CD4-positive, alpha-beta T cell treated with Interleukin-6 for 4 hours (primary cell): ENCODE results near the gene ALKBH5.

Experiments
- DNase-seq: peaks from one replicate; pipeline ENCODE4 v3.0.0-alpha.2; 2020; ENCODE audit warnings: mixed read lengths

The ALKBH5 gene

GRCh38 chr17:18183334-18184142, at the start of gene ALKBH5:
TSS of gene ALKBH5 (plus strand) at chr17:18183828. CDS start at chr17:18184244, 416 bp downstream.
- peak; percentile 96 for DNase-seq

GRCh38 chr17:18136357-18136756, 47.3 kb upstream of the ALKBH5 start:
- no peak for DNase-seq

- DNase-seq = no peak
These were observed 45.4 kb upstream of the ALKBH5 start for GRCh38 chr17:18138065-18138749.

- no peak for DNase-seq
These were observed 44.5 kb upstream of the ALKBH5 start for GRCh38 chr17:18139092-18139491.

GRCh38 chr17:18139498-18139897, 44.1 kb upstream of the ALKBH5 start:
- DNase-seq = no peak

GRCh38 chr17:18139949-18140348, 43.7 kb upstream of the ALKBH5 start:
- DNase-seq = no peak

- no peak for DNase-seq
These were observed 43.0 kb upstream of the ALKBH5 start for GRCh38 chr17:18140648-18141047.

- DNase-seq = peak; percentile 59
These were observed 42.3 kb upstream of the ALKBH5 start for GRCh38 chr17:18141210-18141803.

- DNase-seq = no peak
These were observed 41.2 kb upstream of the ALKBH5 start for GRCh38 chr17:18142417-18142816.

- no peak for DNase-seq
These were observed 40.3 kb upstream of the ALKBH5 start for GRCh38 chr17:18143044-18143936.

GRCh38 chr17:18144261-18144660, 39.4 kb upstream of the ALKBH5 start:
- DNase-seq = no peak

GRCh38 chr17:18144855-18145254, 38.8 kb upstream of the ALKBH5 start:
- DNase-seq = no peak

- DNase-seq = no peak
These were observed 37.8 kb upstream of the ALKBH5 start for GRCh38 chr17:18145811-18146210.

GRCh38 chr17:18146259-18146658, 37.4 kb upstream of the ALKBH5 start:
- DNase-seq = no peak

- no peak for DNase-seq
These were observed 36.6 kb upstream of the ALKBH5 start for GRCh38 chr17:18146980-18147379.

GRCh38 chr17:18148586-18148985, 35.0 kb upstream of the ALKBH5 start:
- DNase-seq = no peak

GRCh38 chr17:18151290-18151689, 32.3 kb upstream of the ALKBH5 start:
- no peak for DNase-seq

- DNase-seq = no peak
These were observed 28.4 kb upstream of the ALKBH5 start for GRCh38 chr17:18155179-18155578.

- DNase-seq = no peak
These were observed 27.3 kb upstream of the ALKBH5 start for GRCh38 chr17:18156171-18156975.

- no peak for DNase-seq
These were observed 26.7 kb upstream of the ALKBH5 start for GRCh38 chr17:18156976-18157280.

GRCh38 chr17:18157354-18157985, 26.2 kb upstream of the ALKBH5 start:
- no peak for DNase-seq
